ENCODE results near the gene CFAP299.

- TF ChIP-seq POLR2A (IDR thresholded peaks at IDR 0.05; ENCODE audit: low read length), result no peak
- no peak for TF ChIP-seq HOXB5 (CRISPR knock-in tag; IDR thresholded peaks at IDR 0.05)
- no peak for TF ChIP-seq KDM5A (IDR thresholded peaks at IDR 0.05)
- TF ChIP-seq, protein P1, sequence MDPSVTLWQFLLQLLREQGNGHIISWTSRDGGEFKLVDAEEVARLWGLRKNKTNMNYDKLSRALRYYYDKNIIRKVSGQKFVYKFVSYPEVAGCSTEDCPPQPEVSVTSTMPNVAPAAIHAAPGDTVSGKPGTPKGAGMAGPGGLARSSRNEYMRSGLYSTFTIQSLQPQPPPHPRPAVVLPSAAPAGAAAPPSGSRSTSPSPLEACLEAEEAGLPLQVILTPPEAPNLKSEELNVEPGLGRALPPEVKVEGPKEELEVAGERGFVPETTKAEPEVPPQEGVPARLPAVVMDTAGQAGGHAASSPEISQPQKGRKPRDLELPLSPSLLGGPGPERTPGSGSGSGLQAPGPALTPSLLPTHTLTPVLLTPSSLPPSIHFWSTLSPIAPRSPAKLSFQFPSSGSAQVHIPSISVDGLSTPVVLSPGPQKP (IDR thresholded peaks at IDR 0.05; ENCODE audit: low read depth, low read length), result no peak
- TF ChIP-seq CTCF (IDR thresholded peaks at IDR 0.05), result no peak
- no peak for TF ChIP-seq REST (IDR thresholded peaks at IDR 0.05)
These were observed 127.1 kb downstream of the CFAP299 start for GRCh38 chr4:80462621-80463091.

Measured in A549 (cell line).